Stimulated activated memory B cell treated with anti-CD40 and anti-IgM and Interleukin-4, amounts not matched to agents 10 μg/mL and 1 μg/mL and 100 μg/mL, for 72 hours (primary cell): ENCODE measurements around the gene POU2F3.
"Not testable (repeated sequence)": the region's sequence is repeated elsewhere in the genome, so short reads cannot be mapped to it uniquely, and the experiment has no call there.

Experiments
- ATAC-seq: fragments of 150-1000 bp; cut with Tn5 transposase; 2 replicates; pipeline ENCODE4 v1.10.0; 2021
- H3K27ac Mint-ChIP-seq: one replicate; pipeline ENCODE4 v1.8.0; 2022; ENCODE audit warnings: mild to moderate bottlenecking, mixed read lengths
- H3K27me3 Mint-ChIP-seq: one replicate; pipeline ENCODE4 v1.8.0; 2022; ENCODE audit warnings: mixed read lengths
- H3K36me3 Mint-ChIP-seq: one replicate; pipeline ENCODE4 v1.8.0; 2022; ENCODE audit warnings: mixed read lengths
- H3K4me1 Mint-ChIP-seq: one replicate; pipeline ENCODE4 v1.8.0; 2022; ENCODE audit warnings: mixed read lengths
- H3K4me3 Mint-ChIP-seq: one replicate; pipeline ENCODE4 v1.8.0; 2022; ENCODE audit warnings: mild to moderate bottlenecking, moderate library complexity, mixed read lengths
- H3K9me3 Mint-ChIP-seq: one replicate; pipeline ENCODE4 v1.8.0; 2022; ENCODE audit warnings: mixed read lengths

POU2F3 gene

DNA sequence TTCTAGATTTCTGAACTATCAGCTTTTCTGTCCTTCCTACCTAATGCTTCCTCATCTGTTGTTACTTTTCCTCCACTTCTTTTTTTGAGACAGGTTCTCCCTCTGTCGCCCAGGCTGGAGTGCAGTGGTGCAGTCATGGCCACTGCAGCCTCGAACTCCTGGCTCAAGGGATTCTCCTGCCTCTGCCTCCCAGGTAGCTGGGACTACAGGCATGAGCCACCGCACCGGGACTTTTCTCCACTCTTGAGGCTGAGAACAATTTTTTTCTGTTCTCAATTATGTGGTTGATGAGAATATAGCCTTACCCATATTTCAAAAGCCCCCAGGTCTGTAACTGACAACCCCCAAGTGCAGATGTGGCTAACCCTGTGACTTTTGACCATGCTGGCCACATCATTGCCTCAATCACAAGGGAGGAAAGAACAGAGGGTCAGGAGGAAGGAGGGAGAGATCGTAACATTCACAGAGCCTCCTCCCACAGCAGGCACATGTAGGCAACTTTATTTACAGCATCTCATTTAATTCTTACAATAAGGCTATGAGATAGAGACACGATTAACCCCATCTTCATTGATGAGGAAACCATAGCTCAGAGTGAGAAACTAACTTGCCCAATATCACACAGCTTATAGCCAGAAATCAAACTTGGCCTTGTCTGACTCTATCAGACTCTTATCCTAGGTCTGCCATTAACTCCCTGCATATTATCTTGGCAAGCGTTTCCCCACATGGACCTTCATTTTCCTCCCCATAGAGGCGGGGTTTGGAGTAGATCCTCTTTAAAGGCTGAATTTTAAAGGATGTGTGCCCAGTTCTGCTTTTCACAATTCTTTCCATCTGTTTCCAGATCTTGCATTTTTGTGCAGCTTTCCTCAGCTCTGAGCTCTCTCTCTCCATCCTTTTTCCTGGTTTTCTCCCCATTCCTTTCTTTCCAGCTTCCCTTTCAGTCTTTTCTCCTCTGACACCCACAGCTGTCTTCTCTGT is 9.6 kb downstream of the POU2F3 start:
- H3K9me3 Mint-ChIP-seq = no peaks in the 10 kb centered on the region
- peaks cover 43% of the 10 kb centered on the region for H3K27me3 Mint-ChIP-seq
- H3K4me1 Mint-ChIP-seq = peaks cover 20% of the 10 kb centered on the region
- no peak overlapping the region for H3K4me3 Mint-ChIP-seq
- no peaks in the 10 kb centered on the region for H3K36me3 Mint-ChIP-seq
- peak overlapping the region; percentile 50 for H3K27ac Mint-ChIP-seq
- ATAC-seq = no peak

DNA sequence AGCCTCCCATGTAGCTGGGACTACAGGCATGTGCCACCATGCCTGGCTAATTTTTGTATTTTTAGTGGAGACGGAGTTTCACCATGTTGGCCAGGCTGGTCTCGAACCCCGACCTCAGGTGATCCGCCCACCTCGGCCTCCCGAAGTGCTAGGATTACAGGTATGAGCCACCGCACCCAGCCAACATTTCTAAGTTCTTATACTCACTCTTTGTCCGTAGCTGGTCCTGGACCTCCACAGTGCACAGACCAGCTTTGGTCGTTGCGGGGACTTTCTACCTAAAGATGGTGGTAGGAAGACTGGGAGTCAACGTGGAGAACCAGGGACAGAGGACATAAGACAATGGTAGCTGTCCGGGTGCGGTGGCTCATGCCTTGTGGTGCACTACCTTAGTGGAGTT is 13.4 kb downstream of the POU2F3 start:
- H3K4me1 Mint-ChIP-seq = peaks cover 22% of the 10 kb centered on the region
- not testable (repeated sequence) for ATAC-seq, H3K9me3 Mint-ChIP-seq, H3K36me3 Mint-ChIP-seq, H3K4me3 Mint-ChIP-seq, H3K27ac Mint-ChIP-seq
- peaks cover 61% of the 10 kb centered on the region for H3K27me3 Mint-ChIP-seq

DNA sequence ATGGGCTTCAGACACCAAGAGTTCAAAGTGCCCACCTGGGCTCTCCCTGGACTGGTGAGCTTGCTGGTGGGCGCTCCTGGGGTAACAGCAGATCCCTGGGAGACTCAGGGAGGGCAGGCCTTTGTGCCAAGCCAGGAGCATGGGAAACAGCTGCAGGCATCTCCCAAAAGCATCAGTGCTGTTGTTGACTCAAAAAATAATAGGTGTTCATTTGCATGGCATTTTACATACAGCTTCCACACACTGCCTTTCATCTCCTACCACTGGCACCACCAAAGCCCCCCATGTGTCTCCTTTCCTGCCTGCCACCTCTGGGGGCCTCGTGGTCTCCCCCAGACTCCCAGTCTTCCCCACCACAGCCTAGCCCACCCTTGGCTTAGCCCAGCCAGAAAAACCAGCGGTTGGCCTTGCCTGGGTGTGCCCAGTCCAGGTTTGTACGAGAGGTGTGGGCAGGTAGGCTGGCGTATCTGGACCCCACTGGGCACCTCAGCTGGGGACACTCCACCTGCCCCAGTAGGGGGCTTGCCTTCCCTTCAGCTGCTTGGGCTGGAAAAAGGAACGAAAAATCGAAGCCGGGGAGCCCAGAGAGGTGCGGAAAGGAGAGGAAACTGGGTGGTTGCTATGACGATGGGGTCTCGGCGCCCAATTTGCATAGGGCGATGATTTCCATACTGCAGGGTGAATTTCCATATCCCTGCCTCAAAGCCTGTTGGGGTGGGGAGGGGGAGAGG is 15.0 kb downstream of the POU2F3 start:
- H3K27ac Mint-ChIP-seq = no peak overlapping the region
- H3K4me1 Mint-ChIP-seq = peaks cover 11% of the 10 kb centered on the region
- H3K9me3 Mint-ChIP-seq = no peaks in the 10 kb centered on the region
- no peak for ATAC-seq
- peaks cover 68% of the 10 kb centered on the region for H3K27me3 Mint-ChIP-seq
- H3K36me3 Mint-ChIP-seq = no peaks in the 10 kb centered on the region
- H3K4me3 Mint-ChIP-seq = peak overlapping the region; percentile 5

DNA sequence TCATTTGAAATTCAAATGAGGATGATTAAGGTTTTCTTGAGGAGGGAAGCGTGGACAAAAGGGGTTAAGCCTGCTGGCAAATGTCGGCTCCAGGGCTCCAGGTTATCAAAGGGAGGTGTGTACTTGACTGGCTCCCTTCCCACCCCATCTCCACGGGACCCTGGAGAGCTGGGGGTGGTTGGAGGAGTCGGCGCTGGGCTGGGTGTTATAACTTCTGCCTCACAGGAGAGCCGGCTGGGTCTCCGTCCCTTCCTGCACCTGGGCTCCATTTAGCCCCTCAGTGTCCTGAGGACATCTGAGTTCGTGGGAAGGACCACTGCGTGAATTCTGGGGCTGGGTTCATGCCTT is 15.6 kb downstream of the POU2F3 start:
- no peak for ATAC-seq
- Mint-ChIP-seq H3K4me3 (peak overlapping the region; percentile 5), H3K4me1 (peaks cover 11% of the 10 kb centered on the region), H3K27ac (no peak overlapping the region), H3K9me3 (no peaks in the 10 kb centered on the region), H3K36me3 (no peaks in the 10 kb centered on the region), H3K27me3 (peaks cover 74% of the 10 kb centered on the region)

DNA sequence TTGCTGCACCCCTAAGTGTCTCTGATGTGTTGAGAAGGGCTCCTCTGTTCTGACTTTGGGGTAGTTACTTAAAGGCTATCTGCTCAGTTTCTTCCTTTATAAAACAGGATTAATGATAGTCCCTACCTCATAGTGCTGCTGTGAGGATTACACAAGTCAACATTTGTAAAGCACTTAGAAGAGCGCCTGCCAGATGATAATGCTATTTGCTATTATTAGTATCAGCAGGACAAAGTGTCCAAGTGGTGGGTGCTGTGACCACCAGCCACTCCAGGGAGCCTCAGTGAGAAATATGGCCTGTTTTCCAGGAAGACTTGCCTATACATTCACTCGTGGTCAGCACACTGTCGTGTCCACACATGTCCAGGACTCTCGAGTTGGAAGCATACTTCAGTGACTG is 16.2 kb downstream of the POU2F3 start:
- Mint-ChIP-seq H3K27me3 (peaks cover 80% of the 10 kb centered on the region), H3K4me3 (no peak overlapping the region)

DNA sequence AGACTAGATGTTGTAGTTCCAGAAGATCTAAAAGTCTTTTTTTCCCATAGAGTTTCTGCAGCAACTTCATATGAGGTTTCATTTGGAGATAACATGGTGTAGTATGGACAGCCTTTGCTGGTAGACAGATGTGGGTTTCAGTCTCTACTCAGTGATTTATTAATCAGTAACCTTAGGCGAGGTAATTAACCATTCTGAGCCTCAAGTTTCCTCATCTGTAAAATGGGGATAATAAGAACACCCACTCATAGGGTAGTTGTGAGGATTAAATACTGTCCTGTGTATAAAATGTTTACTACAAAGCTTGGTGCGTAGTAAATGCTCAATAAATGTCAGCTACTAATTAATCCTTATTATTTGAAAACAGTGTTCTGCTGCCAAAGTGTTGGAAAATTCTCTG is 16.8 kb downstream of the POU2F3 start:
- no peak overlapping the region for H3K27ac Mint-ChIP-seq
- H3K4me3 Mint-ChIP-seq = no peak overlapping the region
- peaks cover 86% of the 10 kb centered on the region for H3K27me3 Mint-ChIP-seq
- H3K9me3 Mint-ChIP-seq = no peaks in the 10 kb centered on the region
- peaks cover 11% of the 10 kb centered on the region for H3K4me1 Mint-ChIP-seq
- no peaks in the 10 kb centered on the region for H3K36me3 Mint-ChIP-seq
- no peak for ATAC-seq

More for the DNA sequence above, 16.2 kb downstream of the POU2F3 start:
- H3K36me3 Mint-ChIP-seq = no peaks in the 10 kb centered on the region
- no peak overlapping the region for H3K27ac Mint-ChIP-seq
- H3K9me3 Mint-ChIP-seq = no peaks in the 10 kb centered on the region
- H3K4me1 Mint-ChIP-seq = peaks cover 11% of the 10 kb centered on the region
- no peak for ATAC-seq

DNA sequence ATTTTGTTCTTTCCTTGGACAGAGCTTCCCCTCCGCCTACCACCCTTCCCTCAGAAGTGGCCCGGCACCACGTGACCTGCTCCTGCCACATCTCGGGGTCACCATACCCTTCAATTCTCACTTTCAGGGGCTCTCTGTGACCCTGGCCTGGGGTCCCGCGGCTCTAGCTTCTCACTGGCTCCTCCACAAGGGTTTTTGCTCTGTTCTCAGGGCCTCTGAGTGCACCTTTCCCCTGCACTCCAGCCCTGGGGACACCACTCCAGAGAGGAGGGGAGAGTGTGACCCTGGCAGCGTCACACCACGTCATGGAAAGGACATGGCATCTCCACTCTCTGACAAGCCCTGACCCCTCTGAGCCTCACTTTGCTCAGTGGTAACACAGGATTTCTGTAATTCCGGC is 17.4 kb downstream of the POU2F3 start:
- Mint-ChIP-seq H3K27me3 (peaks cover 80% of the 10 kb centered on the region), H3K9me3 (no peaks in the 10 kb centered on the region), H3K27ac (no peak overlapping the region), H3K4me1 (peaks cover 11% of the 10 kb centered on the region), H3K36me3 (no peaks in the 10 kb centered on the region), H3K4me3 (no peak overlapping the region)
- ATAC-seq = no peak

DNA sequence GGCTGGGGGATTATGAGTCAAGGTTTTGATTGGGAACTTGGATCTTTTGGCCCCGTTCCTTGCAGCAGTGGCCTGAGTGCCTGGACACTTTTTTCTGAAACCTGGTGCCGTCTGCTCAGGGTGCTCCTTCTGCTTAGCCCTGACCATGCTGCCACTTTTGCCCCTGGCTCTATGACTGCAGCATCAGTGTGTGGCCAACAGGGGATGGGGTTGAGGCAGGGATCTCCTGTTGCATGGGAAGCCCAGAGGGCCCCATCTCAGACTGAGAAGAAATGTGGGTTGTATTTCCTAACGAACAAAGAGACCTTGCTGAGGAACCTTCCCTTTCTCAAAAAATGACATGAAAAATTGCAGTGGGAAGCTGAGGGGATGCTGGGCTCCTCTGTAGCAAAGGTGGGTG is 18.7 kb downstream of the POU2F3 start:
- no peak overlapping the region for H3K27ac Mint-ChIP-seq
- no peak overlapping the region for H3K4me3 Mint-ChIP-seq
- H3K27me3 Mint-ChIP-seq = peaks cover 72% of the 10 kb centered on the region
- ATAC-seq = no peak
- no peaks in the 10 kb centered on the region for H3K9me3 Mint-ChIP-seq
- H3K36me3 Mint-ChIP-seq = no peaks in the 10 kb centered on the region
- H3K4me1 Mint-ChIP-seq = peaks cover 11% of the 10 kb centered on the region

DNA sequence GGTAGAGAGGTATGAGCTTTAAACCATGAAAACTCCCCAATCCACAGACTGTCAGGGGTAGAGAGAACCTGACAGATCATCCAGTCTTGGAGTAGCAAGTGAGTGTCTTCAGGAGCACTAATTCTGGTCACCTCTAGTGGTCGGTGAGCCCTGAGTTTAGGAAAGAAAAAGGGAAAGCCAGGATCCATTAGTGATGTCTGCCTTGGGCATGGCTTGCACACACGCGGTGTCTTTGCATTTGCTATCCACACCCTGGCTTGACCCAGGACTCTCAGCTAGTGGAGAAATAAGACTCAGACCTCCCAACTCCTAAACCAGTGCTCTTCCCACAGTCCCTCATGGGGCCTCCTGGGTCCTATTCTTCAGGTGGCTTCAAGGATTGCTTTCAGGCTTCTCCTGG is 19.3 kb downstream of the POU2F3 start:
- Mint-ChIP-seq H3K9me3 (no peaks in the 10 kb centered on the region), H3K36me3 (no peaks in the 10 kb centered on the region), H3K4me3 (no peak overlapping the region), H3K27ac (no peak overlapping the region), H3K4me1 (peaks cover 11% of the 10 kb centered on the region), H3K27me3 (peaks cover 66% of the 10 kb centered on the region)
- no peak for ATAC-seq

DNA sequence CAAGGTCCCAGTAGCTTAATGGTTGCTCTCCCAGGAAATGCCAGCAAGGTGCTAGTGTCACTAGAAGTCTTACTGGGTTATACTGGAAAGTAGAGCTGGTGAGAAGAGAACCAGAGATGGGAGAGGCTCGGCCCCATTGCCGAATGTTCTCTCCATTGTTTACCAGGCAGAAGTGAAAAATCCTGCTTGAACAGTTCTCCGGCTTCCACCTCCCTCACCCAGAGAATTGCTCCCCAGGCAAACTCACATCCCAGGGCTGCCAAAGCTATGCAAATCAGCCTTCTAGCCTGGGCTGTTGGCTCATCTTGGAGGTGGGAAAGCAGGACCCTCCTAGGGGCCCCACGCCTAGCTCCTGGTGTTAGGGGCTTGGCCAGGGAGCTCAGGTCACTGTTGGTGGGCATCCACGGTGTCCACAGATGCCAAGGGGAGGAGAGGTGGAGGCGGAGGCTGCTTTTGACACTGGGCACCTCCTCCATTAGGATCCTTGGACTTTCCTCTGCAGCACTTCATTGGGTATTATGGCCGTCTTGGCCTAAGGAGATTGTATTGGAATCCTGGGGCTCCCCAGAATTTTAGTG is 20.1 kb downstream of the POU2F3 start:
- Mint-ChIP-seq H3K27ac (no peak overlapping the region), H3K9me3 (no peaks in the 10 kb centered on the region), H3K4me1 (peaks cover 5% of the 10 kb centered on the region), H3K36me3 (no peaks in the 10 kb centered on the region), H3K27me3 (peaks cover 58% of the 10 kb centered on the region), H3K4me3 (no peak overlapping the region)
- ATAC-seq = no peak

DNA sequence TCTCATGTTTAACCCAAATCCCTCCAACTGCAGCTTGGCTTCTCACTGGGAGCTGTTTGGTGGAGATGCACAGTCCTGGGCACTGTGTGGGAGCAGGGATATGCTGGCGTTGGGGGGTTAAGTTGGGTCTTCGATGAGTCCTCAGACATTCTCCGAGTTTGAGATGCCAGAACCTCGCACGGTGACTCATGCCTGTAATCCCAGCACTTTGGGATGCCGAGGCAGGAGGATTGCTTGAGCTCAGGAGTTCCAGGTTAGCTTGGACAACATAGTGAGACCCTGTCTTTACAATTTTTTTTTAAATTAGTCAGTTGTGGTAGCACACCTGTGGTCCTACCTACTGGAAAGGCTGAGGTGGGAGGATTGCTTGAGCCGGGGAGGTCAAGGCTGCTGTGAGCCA is 20.7 kb downstream of the POU2F3 start:
- no peak overlapping the region for H3K4me3 Mint-ChIP-seq
- H3K36me3 Mint-ChIP-seq = no peaks in the 10 kb centered on the region
- H3K27ac Mint-ChIP-seq = no peak overlapping the region
- H3K9me3 Mint-ChIP-seq = no peaks in the 10 kb centered on the region
- no peaks in the 10 kb centered on the region for H3K4me1 Mint-ChIP-seq
- ATAC-seq = no peak
- peaks cover 58% of the 10 kb centered on the region for H3K27me3 Mint-ChIP-seq

DNA sequence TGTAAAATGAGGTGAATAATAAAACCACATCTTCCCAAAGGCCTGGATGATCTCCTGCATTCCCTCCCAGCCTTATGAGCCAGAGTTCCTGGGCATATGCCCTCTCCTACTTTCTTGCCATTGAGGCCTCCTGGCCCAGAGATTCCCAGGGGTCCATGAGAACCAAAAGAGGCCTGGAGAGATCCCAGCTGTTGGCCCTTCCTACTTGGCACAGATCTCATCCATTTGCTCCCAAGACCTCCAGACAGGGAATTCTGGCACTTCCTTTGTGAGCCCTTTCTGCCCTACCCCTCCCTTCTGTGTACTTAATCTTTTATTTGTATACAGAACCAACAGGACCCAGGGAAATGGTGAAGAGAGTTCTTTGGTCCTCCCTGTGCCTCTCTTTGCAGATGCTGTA is 21.4 kb downstream of the POU2F3 start:
- Mint-ChIP-seq H3K9me3 (no peaks in the 10 kb centered on the region), H3K36me3 (no peaks in the 10 kb centered on the region), H3K4me1 (no peaks in the 10 kb centered on the region), H3K27me3 (peaks cover 58% of the 10 kb centered on the region), H3K27ac (no peak overlapping the region), H3K4me3 (no peak overlapping the region)
- ATAC-seq = no peak

DNA sequence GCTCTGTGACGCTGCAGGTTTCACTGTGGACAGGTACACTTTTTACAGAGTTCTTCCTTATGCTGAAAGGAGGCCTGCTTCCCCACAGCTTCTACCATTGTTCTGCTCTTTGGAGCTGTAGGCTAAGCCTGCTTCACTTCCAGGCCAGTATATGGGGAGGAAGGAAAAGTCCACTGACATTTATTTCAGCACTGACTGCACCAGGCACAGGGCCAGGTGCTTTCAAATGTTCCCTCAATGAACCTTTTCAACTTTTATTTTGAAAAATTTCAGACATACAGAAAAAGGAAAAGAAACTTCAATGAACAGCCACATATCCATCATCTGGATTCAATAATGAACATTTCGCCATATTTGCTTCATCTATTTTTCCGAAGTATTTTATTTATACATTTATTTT is 22.0 kb downstream of the POU2F3 start:
- Mint-ChIP-seq H3K9me3 (no peaks in the 10 kb centered on the region), H3K4me3 (no peak overlapping the region), H3K36me3 (no peaks in the 10 kb centered on the region), H3K27me3 (peaks cover 58% of the 10 kb centered on the region), H3K27ac (no peak overlapping the region), H3K4me1 (peaks cover under 1% of the 10 kb centered on the region)
- no peak for ATAC-seq

DNA sequence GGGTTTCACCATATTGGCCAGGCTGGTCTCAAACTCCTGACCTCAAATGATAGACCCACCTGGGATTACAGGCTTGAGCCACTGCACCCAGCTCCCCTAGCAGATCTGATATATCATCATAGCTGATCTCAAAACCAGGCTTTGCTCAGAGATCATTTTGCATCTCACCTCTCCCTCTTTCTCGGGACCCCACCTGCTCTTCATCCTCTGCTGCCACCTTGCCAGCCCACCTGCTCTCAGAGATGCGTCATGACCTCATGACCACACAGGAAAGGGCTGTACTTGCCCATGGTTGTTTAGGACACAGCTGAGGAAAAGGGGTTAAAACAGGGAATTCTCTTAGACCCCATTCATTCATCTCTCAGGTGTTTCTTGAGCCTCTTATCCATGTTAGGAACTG is 27.4 kb downstream of the POU2F3 start:
- Mint-ChIP-seq H3K4me1 (peaks cover 8% of the 10 kb centered on the region), H3K36me3 (no peaks in the 10 kb centered on the region), H3K9me3 (no peaks in the 10 kb centered on the region), H3K27ac (no peak overlapping the region), H3K4me3 (no peak overlapping the region), H3K27me3 (peaks cover 40% of the 10 kb centered on the region)
- no peak for ATAC-seq

DNA sequence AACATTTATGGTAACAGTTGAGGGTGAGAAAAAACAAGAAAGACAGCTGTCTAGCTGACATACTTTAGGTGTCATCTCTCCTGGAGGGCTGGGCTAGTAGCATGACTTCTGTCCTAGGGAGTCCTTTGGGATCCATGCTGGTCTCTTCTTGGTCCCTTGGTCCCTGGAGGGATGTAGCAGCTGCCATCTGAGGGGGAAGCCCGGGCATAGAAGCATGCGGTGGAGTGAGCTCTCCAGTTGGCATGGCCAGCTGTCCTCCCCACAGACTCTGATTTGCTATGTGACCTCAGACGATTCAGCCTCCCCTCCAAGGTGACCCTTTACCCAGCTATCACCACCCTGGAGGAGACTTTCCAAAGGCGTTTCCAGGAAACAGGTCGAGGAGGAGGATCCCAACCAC is 28.7 kb downstream of the POU2F3 start:
- H3K4me3 Mint-ChIP-seq = no peak overlapping the region
- no peaks in the 10 kb centered on the region for H3K36me3 Mint-ChIP-seq
- ATAC-seq = no peak
- no peaks in the 10 kb centered on the region for H3K9me3 Mint-ChIP-seq
- peaks cover 8% of the 10 kb centered on the region for H3K4me1 Mint-ChIP-seq
- no peak overlapping the region for H3K27ac Mint-ChIP-seq
- peaks cover 48% of the 10 kb centered on the region for H3K27me3 Mint-ChIP-seq
